ENCODE measurements around the gene MTO1. TPM values are rescaled to one million over a fixed set of nuclear protein-coding genes. Genes with fewer than 3 reads are reported as not detected.

The MTO1 gene
- total and polyA plus RNA-seq, 2 experiments from 2014 or later, result 27.7 to 36.7 TPM

DNA sequence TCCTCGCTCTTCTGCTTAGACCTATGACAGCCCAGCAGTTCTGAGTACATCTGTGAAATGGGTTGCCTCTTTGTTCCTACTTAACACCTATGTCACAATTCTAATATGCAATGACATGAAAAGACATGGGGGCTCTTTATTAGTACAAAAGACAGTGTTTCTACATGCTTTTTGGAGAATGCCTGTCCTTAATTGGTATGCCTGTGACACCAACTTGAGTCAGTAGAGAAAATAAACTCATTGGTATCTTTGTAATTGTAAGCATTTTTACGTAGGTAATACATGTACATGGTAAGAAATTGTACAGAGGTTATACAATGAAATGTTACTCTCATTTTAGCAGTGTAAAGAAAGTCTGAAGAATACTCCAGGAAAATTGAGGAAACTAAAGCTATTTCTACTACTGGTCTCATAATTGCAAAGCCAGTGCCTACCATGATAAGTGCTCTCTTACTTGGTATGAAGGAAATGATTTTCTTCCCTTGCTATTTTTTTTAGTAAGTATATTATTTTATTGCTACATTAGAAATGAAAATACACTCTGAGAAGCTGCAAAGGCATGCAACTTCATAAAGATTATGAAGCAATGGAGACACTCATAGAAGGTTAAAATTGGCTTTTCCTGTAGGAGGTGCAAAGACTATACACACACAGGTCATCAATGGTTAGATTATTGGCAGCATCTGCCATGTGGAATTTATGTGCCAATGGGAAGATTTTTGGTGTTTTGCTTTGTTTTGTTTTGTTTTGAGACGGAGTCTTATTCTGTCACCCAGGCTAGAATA, 64.2 kb downstream of the MTO1 start:
- peaks cover 16% of the 10 kb centered on the region for H3K27me3 Mint-ChIP-seq (ENCODE audit: insufficient read depth, low read depth, poor library complexity)

More for the DNA sequence above, 64.2 kb downstream of the MTO1 start:
- Histone ChIP-seq H3K9me2 (ENCODE audit: insufficient read depth) (no peaks in the 10 kb centered on the region), H3K27me3 (ENCODE audit: insufficient read depth) (no peaks in the 10 kb centered on the region), H3K4me2 (no peak overlapping the region), H3F3A (replicated peaks; ENCODE audit: low read depth) (peaks cover 9% of the 10 kb centered on the region), H3K4me3 (no peak overlapping the region), H3K4me1 (ENCODE audit: insufficient read depth) (peaks cover 11% of the 10 kb centered on the region; the same call in 1 of the 2 replicates), H4K20me1 (replicated peaks; ENCODE audit: insufficient read depth) (no peaks in the 10 kb centered on the region), H3K36me3 (ENCODE audit: insufficient read depth) (no peaks in the 10 kb centered on the region), H3K79me2 (replicated peaks; ENCODE audit: insufficient read depth) (peaks cover 7% of the 10 kb centered on the region), H2AFZ (no peak overlapping the region), H3K27ac (ENCODE audit: low read depth) (no peak overlapping the region)
- Mint-ChIP-seq H3K9me3 (peaks cover 4% of the 10 kb centered on the region), H3K27ac (no peak overlapping the region), H3K36me3 (ENCODE audit: low read depth) (peaks cover 7% of the 10 kb centered on the region), H3K4me3 (no peak overlapping the region), H3K4me1 (peaks cover 10% of the 10 kb centered on the region)
- no peak for DNase-seq (ENCODE audit: low spot score)
- no peak for ATAC-seq
- TF ChIP-seq POLR2AphosphoS5 (IDR thresholded peaks at IDR 0.05; ENCODE audit: low read depth) (no peak), CREB1 (CRISPR knock-in tag; IDR thresholded peaks at IDR 0.05; ENCODE audit: low read depth) (no peak), NANOG (IDR thresholded peaks at IDR 0.05; ENCODE audit: borderline replicate concordance) (no peak), EZH2 (IDR thresholded peaks at IDR 0.05; ENCODE audit: low read depth, unreplicated experiment) (no peak), JUNB (IDR thresholded peaks at IDR 0.05; ENCODE audit: unreplicated experiment) (no peak), ZNF331 (CRISPR knock-in tag; IDR thresholded peaks at IDR 0.05; ENCODE audit: low read depth) (no peak), EZH2phosphoT487 (IDR thresholded peaks at IDR 0.05; ENCODE audit: unreplicated experiment) (no peak), STAT1 (IDR thresholded peaks at IDR 0.05; ENCODE audit: unreplicated experiment) (no peak)
- TF ChIP-seq, protein P1, sequence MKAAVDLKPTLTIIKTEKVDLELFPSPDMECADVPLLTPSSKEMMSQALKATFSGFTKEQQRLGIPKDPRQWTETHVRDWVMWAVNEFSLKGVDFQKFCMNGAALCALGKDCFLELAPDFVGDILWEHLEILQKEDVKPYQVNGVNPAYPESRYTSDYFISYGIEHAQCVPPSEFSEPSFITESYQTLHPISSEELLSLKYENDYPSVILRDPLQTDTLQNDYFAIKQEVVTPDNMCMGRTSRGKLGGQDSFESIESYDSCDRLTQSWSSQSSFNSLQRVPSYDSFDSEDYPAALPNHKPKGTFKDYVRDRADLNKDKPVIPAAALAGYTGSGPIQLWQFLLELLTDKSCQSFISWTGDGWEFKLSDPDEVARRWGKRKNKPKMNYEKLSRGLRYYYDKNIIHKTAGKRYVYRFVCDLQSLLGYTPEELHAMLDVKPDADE (IDR thresholded peaks at IDR 0.05), result no peak
- TF ChIP-seq, protein P2, sequence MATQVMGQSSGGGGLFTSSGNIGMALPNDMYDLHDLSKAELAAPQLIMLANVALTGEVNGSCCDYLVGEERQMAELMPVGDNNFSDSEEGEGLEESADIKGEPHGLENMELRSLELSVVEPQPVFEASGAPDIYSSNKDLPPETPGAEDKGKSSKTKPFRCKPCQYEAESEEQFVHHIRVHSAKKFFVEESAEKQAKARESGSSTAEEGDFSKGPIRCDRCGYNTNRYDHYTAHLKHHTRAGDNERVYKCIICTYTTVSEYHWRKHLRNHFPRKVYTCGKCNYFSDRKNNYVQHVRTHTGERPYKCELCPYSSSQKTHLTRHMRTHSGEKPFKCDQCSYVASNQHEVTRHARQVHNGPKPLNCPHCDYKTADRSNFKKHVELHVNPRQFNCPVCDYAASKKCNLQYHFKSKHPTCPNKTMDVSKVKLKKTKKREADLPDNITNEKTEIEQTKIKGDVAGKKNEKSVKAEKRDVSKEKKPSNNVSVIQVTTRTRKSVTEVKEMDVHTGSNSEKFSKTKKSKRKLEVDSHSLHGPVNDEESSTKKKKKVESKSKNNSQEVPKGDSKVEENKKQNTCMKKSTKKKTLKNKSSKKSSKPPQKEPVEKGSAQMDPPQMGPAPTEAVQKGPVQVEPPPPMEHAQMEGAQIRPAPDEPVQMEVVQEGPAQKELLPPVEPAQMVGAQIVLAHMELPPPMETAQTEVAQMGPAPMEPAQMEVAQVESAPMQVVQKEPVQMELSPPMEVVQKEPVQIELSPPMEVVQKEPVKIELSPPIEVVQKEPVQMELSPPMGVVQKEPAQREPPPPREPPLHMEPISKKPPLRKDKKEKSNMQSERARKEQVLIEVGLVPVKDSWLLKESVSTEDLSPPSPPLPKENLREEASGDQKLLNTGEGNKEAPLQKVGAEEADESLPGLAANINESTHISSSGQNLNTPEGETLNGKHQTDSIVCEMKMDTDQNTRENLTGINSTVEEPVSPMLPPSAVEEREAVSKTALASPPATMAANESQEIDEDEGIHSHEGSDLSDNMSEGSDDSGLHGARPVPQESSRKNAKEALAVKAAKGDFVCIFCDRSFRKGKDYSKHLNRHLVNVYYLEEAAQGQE (IDR thresholded peaks at IDR 0.05; ENCODE audit: unreplicated experiment), result no peak
- TF ChIP-seq, protein P3, sequence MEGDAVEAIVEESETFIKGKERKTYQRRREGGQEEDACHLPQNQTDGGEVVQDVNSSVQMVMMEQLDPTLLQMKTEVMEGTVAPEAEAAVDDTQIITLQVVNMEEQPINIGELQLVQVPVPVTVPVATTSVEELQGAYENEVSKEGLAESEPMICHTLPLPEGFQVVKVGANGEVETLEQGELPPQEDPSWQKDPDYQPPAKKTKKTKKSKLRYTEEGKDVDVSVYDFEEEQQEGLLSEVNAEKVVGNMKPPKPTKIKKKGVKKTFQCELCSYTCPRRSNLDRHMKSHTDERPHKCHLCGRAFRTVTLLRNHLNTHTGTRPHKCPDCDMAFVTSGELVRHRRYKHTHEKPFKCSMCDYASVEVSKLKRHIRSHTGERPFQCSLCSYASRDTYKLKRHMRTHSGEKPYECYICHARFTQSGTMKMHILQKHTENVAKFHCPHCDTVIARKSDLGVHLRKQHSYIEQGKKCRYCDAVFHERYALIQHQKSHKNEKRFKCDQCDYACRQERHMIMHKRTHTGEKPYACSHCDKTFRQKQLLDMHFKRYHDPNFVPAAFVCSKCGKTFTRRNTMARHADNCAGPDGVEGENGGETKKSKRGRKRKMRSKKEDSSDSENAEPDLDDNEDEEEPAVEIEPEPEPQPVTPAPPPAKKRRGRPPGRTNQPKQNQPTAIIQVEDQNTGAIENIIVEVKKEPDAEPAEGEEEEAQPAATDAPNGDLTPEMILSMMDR (conservative IDR thresholded peaks at IDR 0.05; ENCODE audit: low read depth in 2 of 2), result no peak
- TF ChIP-seq, protein P4, sequence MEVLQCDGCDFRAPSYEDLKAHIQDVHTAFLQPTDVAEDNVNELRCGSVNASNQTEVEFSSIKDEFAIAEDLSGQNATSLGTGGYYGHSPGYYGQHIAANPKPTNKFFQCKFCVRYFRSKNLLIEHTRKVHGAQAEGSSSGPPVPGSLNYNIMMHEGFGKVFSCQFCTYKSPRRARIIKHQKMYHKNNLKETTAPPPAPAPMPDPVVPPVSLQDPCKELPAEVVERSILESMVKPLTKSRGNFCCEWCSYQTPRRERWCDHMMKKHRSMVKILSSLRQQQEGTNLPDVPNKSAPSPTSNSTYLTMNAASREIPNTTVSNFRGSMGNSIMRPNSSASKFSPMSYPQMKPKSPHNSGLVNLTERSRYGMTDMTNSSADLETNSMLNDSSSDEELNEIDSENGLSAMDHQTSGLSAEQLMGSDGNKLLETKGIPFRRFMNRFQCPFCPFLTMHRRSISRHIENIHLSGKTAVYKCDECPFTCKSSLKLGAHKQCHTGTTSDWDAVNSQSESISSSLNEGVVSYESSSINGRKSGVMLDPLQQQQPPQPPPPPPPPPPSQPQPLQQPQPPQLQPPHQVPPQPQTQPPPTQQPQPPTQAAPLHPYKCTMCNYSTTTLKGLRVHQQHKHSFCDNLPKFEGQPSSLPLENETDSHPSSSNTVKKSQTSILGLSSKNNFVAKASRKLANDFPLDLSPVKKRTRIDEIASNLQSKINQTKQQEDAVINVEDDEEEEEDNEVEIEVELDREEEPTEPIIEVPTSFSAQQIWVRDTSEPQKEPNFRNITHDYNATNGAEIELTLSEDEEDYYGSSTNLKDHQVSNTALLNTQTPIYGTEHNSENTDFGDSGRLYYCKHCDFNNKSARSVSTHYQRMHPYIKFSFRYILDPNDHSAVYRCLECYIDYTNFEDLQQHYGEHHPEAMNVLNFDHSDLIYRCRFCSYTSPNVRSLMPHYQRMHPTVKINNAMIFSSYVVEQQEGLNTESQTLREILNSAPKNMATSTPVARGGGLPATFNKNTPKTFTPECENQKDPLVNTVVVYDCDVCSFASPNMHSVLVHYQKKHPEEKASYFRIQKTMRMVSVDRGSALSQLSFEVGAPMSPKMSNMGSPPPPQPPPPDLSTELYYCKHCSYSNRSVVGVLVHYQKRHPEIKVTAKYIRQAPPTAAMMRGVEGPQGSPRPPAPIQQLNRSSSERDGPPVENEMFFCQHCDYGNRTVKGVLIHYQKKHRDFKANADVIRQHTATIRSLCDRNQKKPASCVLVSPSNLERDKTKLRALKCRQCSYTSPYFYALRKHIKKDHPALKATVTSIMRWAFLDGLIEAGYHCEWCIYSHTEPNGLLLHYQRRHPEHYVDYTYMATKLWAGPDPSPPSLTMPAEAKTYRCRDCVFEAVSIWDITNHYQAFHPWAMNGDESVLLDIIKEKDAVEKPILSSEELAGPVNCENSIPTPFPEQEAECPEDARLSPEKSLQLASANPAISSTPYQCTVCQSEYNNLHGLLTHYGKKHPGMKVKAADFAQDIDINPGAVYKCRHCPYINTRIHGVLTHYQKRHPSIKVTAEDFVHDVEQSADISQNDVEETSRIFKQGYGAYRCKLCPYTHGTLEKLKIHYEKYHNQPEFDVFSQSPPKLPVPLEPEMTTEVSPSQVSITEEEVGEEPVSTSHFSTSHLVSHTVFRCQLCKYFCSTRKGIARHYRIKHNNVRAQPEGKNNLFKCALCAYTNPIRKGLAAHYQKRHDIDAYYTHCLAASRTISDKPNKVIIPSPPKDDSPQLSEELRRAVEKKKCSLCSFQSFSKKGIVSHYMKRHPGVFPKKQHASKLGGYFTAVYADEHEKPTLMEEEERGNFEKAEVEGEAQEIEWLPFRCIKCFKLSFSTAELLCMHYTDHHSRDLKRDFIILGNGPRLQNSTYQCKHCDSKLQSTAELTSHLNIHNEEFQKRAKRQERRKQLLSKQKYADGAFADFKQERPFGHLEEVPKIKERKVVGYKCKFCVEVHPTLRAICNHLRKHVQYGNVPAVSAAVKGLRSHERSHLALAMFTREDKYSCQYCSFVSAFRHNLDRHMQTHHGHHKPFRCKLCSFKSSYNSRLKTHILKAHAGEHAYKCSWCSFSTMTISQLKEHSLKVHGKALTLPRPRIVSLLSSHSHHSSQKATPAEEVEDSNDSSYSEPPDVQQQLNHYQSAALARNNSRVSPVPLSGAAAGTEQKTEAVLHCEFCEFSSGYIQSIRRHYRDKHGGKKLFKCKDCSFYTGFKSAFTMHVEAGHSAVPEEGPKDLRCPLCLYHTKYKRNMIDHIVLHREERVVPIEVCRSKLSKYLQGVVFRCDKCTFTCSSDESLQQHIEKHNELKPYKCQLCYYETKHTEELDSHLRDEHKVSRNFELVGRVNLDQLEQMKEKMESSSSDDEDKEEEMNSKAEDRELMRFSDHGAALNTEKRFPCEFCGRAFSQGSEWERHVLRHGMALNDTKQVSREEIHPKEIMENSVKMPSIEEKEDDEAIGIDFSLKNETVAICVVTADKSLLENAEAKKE (CRISPR knock-in tag; IDR thresholded peaks at IDR 0.05), result no peak
